PFSK-1 (cell line): ENCODE data around the gene FBXO48.

Experiments used
- POLR2AphosphoS5 ChIP-seq: IDR thresholded peaks from 2 replicates; pipeline ENCODE4 v1.6.1; 2012; ENCODE audit warnings: low read depth, mild to moderate bottlenecking, control low read depth, low read length, moderate library complexity
- SIN3A ChIP-seq: IDR thresholded peaks from 2 replicates; pipeline ENCODE4 v1.6.1; 2012; ENCODE audit warnings: mild to moderate bottlenecking, low read length, moderate library complexity, borderline replicate concordance; ENCODE audit not compliant: insufficient read depth
- TAF1 ChIP-seq: IDR thresholded peaks from 2 replicates; pipeline ENCODE4 v1.6.1; 2012; ENCODE audit warnings: low read length, control low read depth, borderline replicate concordance; ENCODE audit not compliant: insufficient read depth

DNA sequence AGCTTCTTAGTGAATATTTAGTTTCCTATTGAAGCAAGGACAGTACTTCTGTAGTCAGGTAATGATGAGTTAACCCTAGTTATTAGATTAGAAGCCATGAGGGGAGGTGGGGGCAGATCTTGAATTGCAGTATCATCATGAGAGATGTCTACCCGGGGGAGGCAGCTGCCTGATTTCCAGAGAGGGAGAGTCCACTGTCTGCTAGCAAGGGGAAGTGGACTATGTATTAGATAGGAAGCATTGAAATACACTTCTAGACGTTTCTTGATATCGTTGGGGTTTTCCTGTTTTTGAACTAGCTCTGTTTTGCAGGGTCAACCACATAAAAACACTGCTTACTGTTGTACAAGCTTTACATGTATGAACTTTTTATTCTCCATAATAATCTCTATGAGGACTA lies 39.1 kb upstream of the FBXO48 start:
- TF ChIP-seq SIN3A = no peak
- TF ChIP-seq POLR2AphosphoS5 = no peak
- TF ChIP-seq TAF1 = no peak
